ENCODE measurements around the gene TAF1C.

DNA sequence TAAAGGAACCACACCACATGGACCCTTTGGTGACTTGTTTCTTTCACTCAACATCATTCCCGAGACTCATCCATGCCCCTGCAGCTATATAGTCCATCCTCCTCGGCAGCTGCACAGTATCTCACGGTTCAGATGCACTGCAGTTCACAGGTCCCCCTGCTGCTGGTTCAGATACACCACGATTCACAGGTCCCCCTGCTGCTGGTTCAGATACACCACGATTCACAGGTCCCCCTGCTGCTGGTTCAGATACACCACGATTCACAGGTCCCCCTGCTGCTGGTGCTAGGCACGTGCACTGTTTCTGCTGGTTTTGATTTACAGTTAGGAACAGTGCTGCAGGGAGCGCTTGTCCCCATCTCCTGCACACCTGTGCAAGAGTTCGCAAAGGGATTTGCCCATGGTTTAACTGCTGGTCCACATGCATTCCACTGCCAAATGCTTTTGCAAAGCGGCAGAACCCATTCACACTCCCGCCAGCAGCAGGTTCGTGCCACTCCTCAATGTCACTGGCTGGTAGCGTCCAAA is 45.6 kb downstream of the TAF1C start:
- TF ChIP-seq, protein P1, sequence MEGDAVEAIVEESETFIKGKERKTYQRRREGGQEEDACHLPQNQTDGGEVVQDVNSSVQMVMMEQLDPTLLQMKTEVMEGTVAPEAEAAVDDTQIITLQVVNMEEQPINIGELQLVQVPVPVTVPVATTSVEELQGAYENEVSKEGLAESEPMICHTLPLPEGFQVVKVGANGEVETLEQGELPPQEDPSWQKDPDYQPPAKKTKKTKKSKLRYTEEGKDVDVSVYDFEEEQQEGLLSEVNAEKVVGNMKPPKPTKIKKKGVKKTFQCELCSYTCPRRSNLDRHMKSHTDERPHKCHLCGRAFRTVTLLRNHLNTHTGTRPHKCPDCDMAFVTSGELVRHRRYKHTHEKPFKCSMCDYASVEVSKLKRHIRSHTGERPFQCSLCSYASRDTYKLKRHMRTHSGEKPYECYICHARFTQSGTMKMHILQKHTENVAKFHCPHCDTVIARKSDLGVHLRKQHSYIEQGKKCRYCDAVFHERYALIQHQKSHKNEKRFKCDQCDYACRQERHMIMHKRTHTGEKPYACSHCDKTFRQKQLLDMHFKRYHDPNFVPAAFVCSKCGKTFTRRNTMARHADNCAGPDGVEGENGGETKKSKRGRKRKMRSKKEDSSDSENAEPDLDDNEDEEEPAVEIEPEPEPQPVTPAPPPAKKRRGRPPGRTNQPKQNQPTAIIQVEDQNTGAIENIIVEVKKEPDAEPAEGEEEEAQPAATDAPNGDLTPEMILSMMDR (IDR thresholded peaks at IDR 0.05) = no peak
- no peak for TF ChIP-seq POLR2A (IDR thresholded peaks at IDR 0.05)
